Naive thymus-derived CD4-positive, alpha-beta T cell (primary cell): Measurements from ENCODE around the gene GAB3. TPM values are rescaled to one million over a fixed set of nuclear protein-coding genes. Genes with fewer than 3 reads are reported as not detected.
"Not testable (repeated sequence)": the region's sequence is repeated elsewhere in the genome, so short reads cannot be mapped to it uniquely, and the experiment has no call there.

Experiments
- ATAC-seq: fragments of 150-1000 bp; cut with Tn5 transposase; 2 replicates; pipeline ENCODE4 v1.10.0; 2021; ENCODE audit warnings: mild to moderate bottlenecking, moderate library complexity
- CTCF ChIA-PET: fragments of 350-600 bp; sonication (Branson Sonifier 250); formaldehyde crosslinking; loops from one replicate; lab custom pipeline; 2021; ENCODE audit warnings: antibody characterized with exemption; lab: Charles Lee
- POLR2A ChIA-PET: fragments of 350-600 bp; sonication (Branson Sonifier 250); formaldehyde crosslinking; loops from one replicate; lab custom pipeline; 2021; ENCODE audit warnings: antibody characterized with exemption, inconsistent platforms; lab: Charles Lee
- DNase-seq, 9 donors: peaks; one replicate each; pipeline versions ENCODE4 v3.0.0 to v3.0.0-alpha.2; 2020 to 2022; ENCODE audit warnings: mixed read lengths in 1 of 9
- H3K27ac ChIP-seq: one replicate; pipeline ENCODE4 v1.7.0; 2013; ENCODE audit warnings: mild to moderate bottlenecking, low read depth, low read length, moderate library complexity
- H3K27me3 ChIP-seq, 2 donors: one replicate each; pipeline ENCODE4 v1.7.0; 2013; ENCODE audit warnings: low read length in 2 of 2, mild to moderate bottlenecking in 2 of 2, moderate library complexity in 2 of 2; ENCODE audit not compliant: control insufficient read depth in 2 of 2, insufficient read depth in 2 of 2
- H3K36me3 ChIP-seq, 3 experiments: 1 replicate in 2 of 3; 2 replicates in 1 of 3; pipeline ENCODE4 v1.7.0; 2013; ENCODE audit warnings: low read length in 3 of 3, mild to moderate bottlenecking in 3 of 3, moderate library complexity in 1 of 3; ENCODE audit not compliant: insufficient read depth in 3 of 3, control insufficient read depth in 2 of 3
- H3K4me1 ChIP-seq, 2 donors: one replicate each; pipeline ENCODE4 v1.7.0; 2013; ENCODE audit warnings: low read length in 2 of 2, mild to moderate bottlenecking in 2 of 2, moderate library complexity in 1 of 2; ENCODE audit not compliant: control insufficient read depth in 2 of 2, insufficient read depth in 2 of 2
- H3K4me3 ChIP-seq: 2 replicates; pipeline ENCODE4 v1.7.0; 2013; ENCODE audit warnings: mild to moderate bottlenecking, low read length
- H3K9me3 ChIP-seq, 3 experiments: 1 replicate in 2 of 3; 2 replicates in 1 of 3; pipeline ENCODE4 v1.7.0; 2013; ENCODE audit warnings: low read length in 3 of 3; ENCODE audit not compliant: control insufficient read depth in 2 of 3
- H3K27ac Mint-ChIP-seq, 9 donors: one replicate each; pipeline ENCODE4 v1.8.0; 2020 to 2022; ENCODE audit warnings: mixed read lengths in 9 of 9, mild to moderate bottlenecking in 8 of 9, moderate library complexity in 5 of 9, inconsistent platforms in 2 of 9
- H3K27me3 Mint-ChIP-seq, 5 donors: one replicate each; pipeline ENCODE4 v1.8.0; 2021 to 2022; ENCODE audit warnings: mixed read lengths in 5 of 5, mild to moderate bottlenecking in 1 of 5
- H3K36me3 Mint-ChIP-seq, 5 donors: one replicate each; pipeline ENCODE4 v1.8.0; 2020 to 2022; ENCODE audit warnings: mixed read lengths in 5 of 5, mild to moderate bottlenecking in 3 of 5, inconsistent platforms in 1 of 5
- H3K4me1 Mint-ChIP-seq, 7 donors: one replicate each; pipeline ENCODE4 v1.8.0; 2020 to 2022; ENCODE audit warnings: mixed read lengths in 7 of 7, mild to moderate bottlenecking in 3 of 7, inconsistent platforms in 1 of 7
- H3K4me3 Mint-ChIP-seq, 10 donors: one replicate each; pipeline ENCODE4 v1.8.0; 2020 to 2022; ENCODE audit warnings: mild to moderate bottlenecking in 10 of 10, mixed read lengths in 10 of 10, moderate library complexity in 6 of 10, inconsistent platforms in 2 of 10
- H3K9me3 Mint-ChIP-seq, 11 donors: one replicate each; pipeline ENCODE4 v1.8.0; 2020 to 2022; ENCODE audit warnings: mixed read lengths in 11 of 11, mild to moderate bottlenecking in 4 of 11, inconsistent platforms in 1 of 11, moderate library complexity in 1 of 11
- intact Hi-C, 2 donors: fragments of 100-400 bp; cut with micrococcal nuclease; formaldehyde crosslinking; loops; one replicate each; pipeline ENCODE4 v1.15.1; 2023
- polyA plus RNA-seq, 2 donors: library from polyadenylated mRNA; unstranded; fragments of 300-500 nt; fragmentation: Illumina TruSeq; gene quantifications; one replicate each; pipeline ENCODE4 v1.2.3, GENCODE V29; 2021
- total RNA-seq, 6 experiments: library from RNA in 5 of 6; stranded (reverse) in 5 of 6; gene quantifications; 1 replicate in 5 of 6; 2 replicates in 1 of 6; pipeline ENCODE4 v1.2.3 and lab custom pipeline; 2021 to 2026

GAB3 gene
- total and polyA plus RNA-seq, 7 experiments from 2014 or later = 0.77 to 28.5 (median 5.8) TPM

DNA sequence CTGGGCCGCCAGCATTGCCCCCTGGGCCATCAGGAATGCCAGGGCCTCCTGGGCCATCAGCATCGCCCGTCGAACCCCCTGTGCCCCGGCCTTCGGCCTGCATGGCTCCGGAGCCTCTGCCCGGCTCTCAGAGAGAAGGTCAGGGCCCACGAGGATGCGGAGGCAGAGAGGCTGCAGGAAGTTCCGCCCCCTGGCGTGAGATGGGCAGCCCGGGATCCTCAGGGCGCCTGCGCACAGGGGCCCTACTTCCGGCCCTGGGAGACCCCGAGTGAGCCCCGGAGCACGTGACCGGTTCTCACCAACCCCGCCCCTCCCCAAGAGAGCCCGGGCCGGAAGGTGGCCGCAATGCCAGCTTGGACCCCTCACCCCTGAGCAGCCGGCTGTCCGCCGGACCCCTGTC, 97.5 kb downstream of the GAB3 start, which contains the start of gene CTAG2:
Gene CTAG2, minus strand, starts transcription at position 167 of the 400 bp plus-strand sequence. Its CDS starts 64 bp downstream, at position 103.
- ATAC-seq, H3K27ac Mint-ChIP-seq, H3K36me3 Mint-ChIP-seq, H3K4me3 Mint-ChIP-seq, DNase-seq, H3K9me3 Mint-ChIP-seq, H3K4me3 ChIP-seq, H3K9me3 ChIP-seq, H3K4me1 ChIP-seq, H3K36me3 ChIP-seq, CTCF ChIA-PET, H3K27me3 ChIP-seq, H3K27me3 Mint-ChIP-seq, H3K4me1 Mint-ChIP-seq, POLR2A ChIA-PET, H3K27ac ChIP-seq, intact Hi-C loops: not testable (repeated sequence)

DNA sequence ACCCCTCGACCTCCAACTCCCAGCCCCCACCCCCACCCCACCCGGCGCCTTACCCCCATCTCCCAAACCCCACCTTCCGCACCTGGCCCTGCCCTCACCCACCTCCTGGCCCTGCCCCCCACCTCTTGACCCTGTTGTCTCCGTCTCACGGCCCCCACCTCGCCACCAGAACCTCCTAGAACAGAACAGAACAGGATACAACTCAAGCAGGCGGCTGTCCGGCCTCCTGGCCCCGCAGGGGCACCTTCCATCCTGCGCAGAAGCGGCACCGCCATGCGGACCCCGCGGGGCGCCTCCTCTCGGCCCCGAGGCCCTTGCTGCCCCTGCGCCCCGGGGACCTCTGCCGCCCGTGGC, 97.9 kb downstream of the GAB3 start:
- POLR2A ChIA-PET = no interaction called here
- no peaks in the 10 kb centered on the region for H3K36me3 Mint-ChIP-seq
- ATAC-seq = no peak
- H3K27me3 ChIP-seq = no peaks in the 10 kb centered on the region
- H3K9me3 Mint-ChIP-seq = no peaks in the 10 kb centered on the region
- H3K4me1 Mint-ChIP-seq = no peaks in the 10 kb centered on the region
- no peak overlapping the region for H3K4me3 ChIP-seq
- H3K4me1 ChIP-seq = no peaks in the 10 kb centered on the region
- no peaks in the 10 kb centered on the region for H3K27me3 Mint-ChIP-seq
- intact Hi-C loops = no loop called here
- no peak for DNase-seq
- CTCF ChIA-PET = no interaction called here
- H3K36me3 ChIP-seq = no peaks in the 10 kb centered on the region
- H3K27ac ChIP-seq = no peak overlapping the region
- no peak overlapping the region for H3K4me3 Mint-ChIP-seq
- no peak overlapping the region for H3K27ac Mint-ChIP-seq
- H3K9me3 ChIP-seq = no peaks in the 10 kb centered on the region

DNA sequence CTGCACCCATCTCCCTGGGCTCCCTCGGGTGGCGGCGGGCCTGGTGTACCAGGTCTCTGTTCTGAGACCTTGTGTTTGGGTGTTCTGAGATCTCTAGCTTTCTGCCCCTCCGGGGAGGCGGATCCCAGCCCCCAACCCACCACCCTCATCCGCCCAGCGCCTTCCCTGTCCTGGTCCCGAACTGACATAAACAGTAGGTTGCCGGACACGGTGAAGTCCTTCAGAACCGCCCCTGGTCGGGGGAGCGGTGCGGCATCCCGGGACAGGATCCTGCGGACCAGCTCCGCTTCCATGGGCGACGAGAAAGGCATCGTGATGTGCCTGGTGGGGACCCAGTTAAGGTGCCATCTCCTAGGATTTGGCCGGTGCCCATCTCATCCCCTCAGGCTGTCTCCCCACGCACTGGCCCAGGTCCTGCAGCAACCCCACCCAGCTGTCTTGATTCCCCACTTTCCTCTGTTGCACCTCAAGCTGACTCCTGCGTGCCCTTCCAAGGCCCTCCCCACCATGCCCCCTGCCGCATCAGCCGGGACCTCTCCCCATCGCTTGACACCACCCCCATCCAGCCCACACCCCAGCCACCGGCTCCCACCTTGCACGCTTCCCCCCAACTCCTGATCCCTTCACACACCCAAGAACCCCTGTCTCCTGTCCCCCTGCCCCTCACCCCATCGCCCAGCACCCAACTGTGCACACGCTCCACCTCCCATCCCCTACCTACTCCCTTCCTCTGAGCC, 98.4 kb downstream of the GAB3 start:
- intact Hi-C loops = no loop called here
- no peak overlapping the region for H3K4me3 Mint-ChIP-seq
- H3K27me3 ChIP-seq = no peaks in the 10 kb centered on the region
- H3K27me3 Mint-ChIP-seq = no peaks in the 10 kb centered on the region
- H3K36me3 ChIP-seq = no peaks in the 10 kb centered on the region
- no peaks in the 10 kb centered on the region for H3K9me3 Mint-ChIP-seq
- ChIA-PET POLR2A (no interaction called here), CTCF (no interaction called here)
- no peaks in the 10 kb centered on the region for H3K9me3 ChIP-seq
- no peak overlapping the region for H3K4me3 ChIP-seq
- ATAC-seq (no peak), DNase-seq (no peak)
- no peak overlapping the region for H3K27ac ChIP-seq
- no peaks in the 10 kb centered on the region for H3K36me3 Mint-ChIP-seq
- H3K4me1 ChIP-seq = no peaks in the 10 kb centered on the region
- no peaks in the 10 kb centered on the region for H3K4me1 Mint-ChIP-seq
- no peak overlapping the region for H3K27ac Mint-ChIP-seq

- Histone ChIP-seq H3K36me3 (no peaks in the 10 kb centered on the region), H3K4me3 (no peak overlapping the region), H3K9me3 (no peaks in the 10 kb centered on the region), H3K4me1 (no peaks in the 10 kb centered on the region), H3K27me3 (no peaks in the 10 kb centered on the region), H3K27ac (no peak overlapping the region)
- H3K9me3 Mint-ChIP-seq = no peaks in the 10 kb centered on the region
- H3K27ac Mint-ChIP-seq = no peak overlapping the region
- H3K27me3 Mint-ChIP-seq = no peaks in the 10 kb centered on the region
- intact Hi-C loops = no loop called here
- no peak for ATAC-seq
- DNase-seq = no peak
- ChIA-PET CTCF (no interaction called here), POLR2A (no interaction called here)
- H3K36me3 Mint-ChIP-seq = no peaks in the 10 kb centered on the region
- H3K4me1 Mint-ChIP-seq = no peaks in the 10 kb centered on the region
- no peak overlapping the region for H3K4me3 Mint-ChIP-seq
These were observed 100.7 kb downstream of the GAB3 start for GRCh38 chrX:154650221-154650510.

DNA sequence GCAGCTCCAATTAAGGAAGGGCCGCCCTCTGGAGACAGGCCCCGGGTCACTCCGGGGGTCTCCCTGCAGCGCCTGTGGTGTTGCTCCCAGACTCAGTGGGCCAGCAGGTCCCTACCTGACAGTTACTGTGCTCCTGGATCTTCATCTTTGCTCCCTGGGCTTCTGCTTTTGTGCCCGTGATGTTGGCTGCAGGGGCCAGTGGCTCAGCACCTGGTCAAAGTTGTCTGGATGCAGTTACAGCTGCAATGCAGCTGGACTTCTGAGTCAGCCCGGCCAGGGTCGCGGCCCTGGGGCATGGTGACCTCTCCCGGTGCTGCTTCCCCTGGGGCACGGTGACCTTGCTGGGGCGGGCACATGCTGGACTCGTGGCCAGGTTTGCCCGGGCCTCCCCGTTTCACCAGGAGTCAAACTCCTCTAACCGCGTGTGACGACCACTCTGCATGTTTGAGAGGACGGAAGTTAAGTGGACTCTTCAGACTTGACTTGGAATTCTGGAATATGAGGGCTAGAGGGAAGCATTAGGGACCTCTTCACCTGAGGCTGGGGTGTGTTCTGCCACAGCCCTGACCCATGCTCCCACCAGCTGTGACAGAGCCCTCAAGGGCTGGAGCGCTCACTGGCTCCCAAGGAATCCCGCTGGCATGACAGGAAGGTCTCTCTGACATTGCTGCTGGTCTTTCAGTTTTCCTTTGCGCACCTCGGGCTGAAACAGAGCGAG, 101.2 kb downstream of the GAB3 start:
- no peaks in the 10 kb centered on the region for H3K27me3 Mint-ChIP-seq
- Histone ChIP-seq H3K27me3 (no peaks in the 10 kb centered on the region), H3K9me3 (no peaks in the 10 kb centered on the region), H3K4me1 (no peaks in the 10 kb centered on the region), H3K27ac (no peak overlapping the region), H3K36me3 (no peaks in the 10 kb centered on the region), H3K4me3 (no peak overlapping the region)
- intact Hi-C loops = no loop called here
- H3K36me3 Mint-ChIP-seq = no peaks in the 10 kb centered on the region
- CTCF ChIA-PET = no interaction called here
- POLR2A ChIA-PET = no interaction called here
- no peaks in the 10 kb centered on the region for H3K9me3 Mint-ChIP-seq
- ATAC-seq (no peak), DNase-seq (no peak)
- no peak overlapping the region for H3K4me3 Mint-ChIP-seq
- no peaks in the 10 kb centered on the region for H3K4me1 Mint-ChIP-seq
- H3K27ac Mint-ChIP-seq = no peak overlapping the region

DNA sequence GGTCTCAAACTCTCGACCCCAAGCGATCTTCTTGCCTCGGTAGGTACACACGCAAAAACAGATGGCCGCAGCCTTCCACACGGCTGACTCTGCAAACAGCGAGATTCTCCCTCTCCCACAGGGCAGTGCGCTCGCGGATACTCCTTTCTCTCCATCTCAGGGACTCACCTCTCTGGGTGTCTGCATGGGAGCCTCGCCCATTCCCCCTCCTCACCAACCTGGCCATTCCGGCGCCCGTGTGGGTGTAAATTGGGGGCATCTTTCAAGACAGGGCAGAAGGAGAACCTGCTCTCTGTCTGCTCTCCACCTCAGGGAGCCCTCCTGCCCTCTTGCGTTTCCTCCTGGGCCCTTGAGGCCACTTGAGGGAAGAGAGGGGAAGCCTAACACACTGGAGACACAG, 101.9 kb downstream of the GAB3 start:
- intact Hi-C loops = no loop called here
- H3K27ac ChIP-seq = no peak overlapping the region
- no peak for DNase-seq
- no peak for ATAC-seq
- H3K9me3 ChIP-seq = no peaks in the 10 kb centered on the region
- no peaks in the 10 kb centered on the region for H3K4me1 Mint-ChIP-seq
- no peak overlapping the region for H3K27ac Mint-ChIP-seq
- ChIA-PET CTCF (no interaction called here), POLR2A (no interaction called here)
- H3K4me1 ChIP-seq = no peaks in the 10 kb centered on the region
- no peaks in the 10 kb centered on the region for H3K27me3 ChIP-seq
- no peak overlapping the region for H3K4me3 ChIP-seq
- H3K27me3 Mint-ChIP-seq = no peaks in the 10 kb centered on the region
- no peaks in the 10 kb centered on the region for H3K9me3 Mint-ChIP-seq
- no peaks in the 10 kb centered on the region for H3K36me3 Mint-ChIP-seq
- H3K36me3 ChIP-seq = no peaks in the 10 kb centered on the region
- no peak overlapping the region for H3K4me3 Mint-ChIP-seq

DNA sequence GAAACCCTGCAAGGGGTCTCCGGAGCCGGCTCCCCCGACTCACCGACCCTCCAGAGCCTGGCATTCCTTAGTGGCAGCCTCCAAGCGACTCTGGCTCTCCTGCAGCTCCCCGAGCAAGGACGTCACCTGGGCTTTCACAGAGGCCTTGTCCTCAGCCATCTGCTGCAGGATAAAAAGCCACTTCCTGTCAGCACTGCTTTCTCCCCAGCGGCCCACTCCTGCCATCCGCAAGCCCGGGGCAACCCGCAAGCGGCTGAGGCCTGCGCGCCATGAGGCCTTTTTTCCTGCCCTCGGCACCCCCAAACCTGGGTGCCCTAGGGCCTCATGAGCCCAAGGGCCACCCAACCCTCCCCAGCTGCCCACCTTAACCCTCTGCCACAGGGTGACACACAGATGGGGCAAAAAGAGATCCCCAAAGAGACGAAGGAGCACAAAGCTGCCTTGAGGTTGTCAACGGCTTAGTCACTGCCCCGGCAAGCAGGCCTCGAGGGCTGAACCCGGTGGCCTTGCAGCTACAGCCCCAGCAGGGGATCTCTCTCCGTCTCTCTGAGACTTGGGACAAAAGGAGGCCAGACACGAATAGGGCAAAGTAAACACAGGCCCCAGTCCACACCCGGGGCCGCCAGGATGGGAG, 105.0 kb downstream of the GAB3 start:
- H3K36me3 ChIP-seq, H3K27ac ChIP-seq, intact Hi-C loops, H3K4me1 ChIP-seq, H3K36me3 Mint-ChIP-seq, H3K27ac Mint-ChIP-seq, H3K4me3 ChIP-seq, POLR2A ChIA-PET, H3K4me1 Mint-ChIP-seq, CTCF ChIA-PET, DNase-seq, H3K27me3 ChIP-seq, H3K9me3 ChIP-seq, H3K9me3 Mint-ChIP-seq, H3K4me3 Mint-ChIP-seq, H3K27me3 Mint-ChIP-seq: not testable (repeated sequence)
- ATAC-seq = peak; percentile 57
